GM20000 (cell line): ENCODE measurements around the gene S100B.

Experiments used
- DNase-seq: peaks from one replicate; pipeline ENCODE4 v3.0.0; 2012; ENCODE audit warnings: low spot score
- CTCF ChIP-seq: IDR thresholded peaks from 2 replicates; pipeline ENCODE4 v1.5.1; 2012; ENCODE audit warnings: mild to moderate bottlenecking, control low read depth; ENCODE audit errors: extremely low read depth, missing control alignments

S100B gene

GRCh38 chr21:46564391-46564790, 40.5 kb downstream of the S100B start:
- no peak for TF ChIP-seq CTCF
- no peak for DNase-seq

- DNase-seq: no peak
- no peak for TF ChIP-seq CTCF
These were observed 41.8 kb downstream of the S100B start for GRCh38 chr21:46562964-46563607.

- no peak for DNase-seq
- no peak for TF ChIP-seq CTCF
These were observed 42.4 kb downstream of the S100B start for GRCh38 chr21:46562472-46562871.

GRCh38 chr21:46561445-46562090, 43.3 kb downstream of the S100B start:
- no peak for TF ChIP-seq CTCF
- DNase-seq: no peak

- TF ChIP-seq CTCF: no peak
- DNase-seq: no peak
These were observed 44.1 kb downstream of the S100B start for GRCh38 chr21:46560568-46561444.

GRCh38 chr21:46559291-46559983, 45.4 kb downstream of the S100B start:
- DNase-seq: peak; percentile 65
- no peak for TF ChIP-seq CTCF
